Transverse colon (tissue), 3 donors: Measurements from ENCODE around the gene FADS6.

Experiments used
- EP300 ChIP-seq: sonication (generic); formaldehyde crosslinking; IDR thresholded peaks from one replicate; pipeline ENCODE4 v1.6.1; 2017; ENCODE audit warnings: antibody characterized with exemption, low read depth
- TF ChIP-seq, protein P1 (sequence below), 5 experiments: fragments of 200-600 bp in 3 of 5; fragments of 450-650 bp in 2 of 5; sonication (generic) in 3 of 5; IDR thresholded peaks; 1 replicate in 2 of 5; 2 replicates in 3 of 5; pipeline ENCODE4 v1.5.1; 2016 to 2017; ENCODE audit warnings: antibody characterized with exemption in 5 of 5, inconsistent platforms in 3 of 5, mild to moderate bottlenecking in 2 of 5, moderate library complexity in 1 of 5

DNA sequence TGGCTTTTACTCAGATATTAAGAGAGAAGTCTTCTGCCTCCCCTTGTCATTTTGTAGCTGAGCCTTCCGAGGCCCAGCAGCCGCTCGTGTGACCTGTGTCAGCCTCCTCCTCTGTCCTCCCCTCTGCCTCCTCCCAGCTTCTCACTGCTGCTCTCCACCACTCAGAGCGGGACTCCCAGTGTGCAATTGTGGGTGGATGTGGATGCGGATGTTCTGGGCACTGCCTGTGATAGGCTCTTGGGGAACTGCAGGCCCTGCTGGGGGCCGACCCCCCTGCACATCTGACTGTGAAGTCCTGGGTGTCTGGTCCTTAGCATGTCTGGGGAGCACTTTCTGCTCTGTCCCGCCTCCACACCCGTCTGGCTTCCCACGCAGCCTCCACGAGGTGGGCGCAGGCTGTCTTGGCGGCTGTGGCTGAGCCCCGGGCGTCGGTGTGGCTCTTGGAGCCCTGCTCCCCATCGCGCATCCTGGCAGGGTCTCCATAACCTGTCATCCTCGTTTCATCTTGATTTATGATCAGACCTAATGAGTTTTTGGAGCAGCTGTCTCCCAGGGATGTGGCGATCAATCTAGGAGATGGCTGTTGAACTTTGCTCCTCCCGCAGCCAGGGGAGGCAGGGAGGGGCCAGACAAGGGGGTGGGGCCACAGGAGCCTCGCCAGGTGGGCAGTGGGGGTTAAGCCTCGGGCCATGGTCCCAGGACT lies 61.8 kb downstream of the FADS6 start:
- TF ChIP-seq EP300, result no peak
- TF ChIP-seq, protein P1, sequence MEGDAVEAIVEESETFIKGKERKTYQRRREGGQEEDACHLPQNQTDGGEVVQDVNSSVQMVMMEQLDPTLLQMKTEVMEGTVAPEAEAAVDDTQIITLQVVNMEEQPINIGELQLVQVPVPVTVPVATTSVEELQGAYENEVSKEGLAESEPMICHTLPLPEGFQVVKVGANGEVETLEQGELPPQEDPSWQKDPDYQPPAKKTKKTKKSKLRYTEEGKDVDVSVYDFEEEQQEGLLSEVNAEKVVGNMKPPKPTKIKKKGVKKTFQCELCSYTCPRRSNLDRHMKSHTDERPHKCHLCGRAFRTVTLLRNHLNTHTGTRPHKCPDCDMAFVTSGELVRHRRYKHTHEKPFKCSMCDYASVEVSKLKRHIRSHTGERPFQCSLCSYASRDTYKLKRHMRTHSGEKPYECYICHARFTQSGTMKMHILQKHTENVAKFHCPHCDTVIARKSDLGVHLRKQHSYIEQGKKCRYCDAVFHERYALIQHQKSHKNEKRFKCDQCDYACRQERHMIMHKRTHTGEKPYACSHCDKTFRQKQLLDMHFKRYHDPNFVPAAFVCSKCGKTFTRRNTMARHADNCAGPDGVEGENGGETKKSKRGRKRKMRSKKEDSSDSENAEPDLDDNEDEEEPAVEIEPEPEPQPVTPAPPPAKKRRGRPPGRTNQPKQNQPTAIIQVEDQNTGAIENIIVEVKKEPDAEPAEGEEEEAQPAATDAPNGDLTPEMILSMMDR (IDR thresholded peaks at IDR 0.05), result no peak
